Measurements from ENCODE around the gene FAM131B.

The FAM131B gene

DNA sequence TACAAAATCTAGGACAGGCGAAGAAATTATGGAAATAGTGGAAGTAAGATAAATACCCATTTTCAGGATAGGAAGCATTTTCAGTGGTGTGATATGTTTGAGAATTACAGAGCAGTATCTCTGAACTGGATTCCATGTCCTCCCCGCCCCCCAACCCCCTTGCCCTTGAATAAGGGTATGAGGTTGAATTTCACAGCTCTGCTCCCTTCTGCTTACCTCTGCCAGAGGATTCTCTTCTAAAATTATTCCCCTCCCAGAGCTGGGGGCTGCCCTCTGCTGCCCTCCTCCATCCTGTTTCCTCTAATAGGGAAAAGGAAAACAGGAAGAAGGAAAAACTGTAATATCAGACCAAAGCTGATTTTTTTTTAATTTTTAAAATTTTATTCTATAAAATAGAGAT, 53.9 kb downstream of the FAM131B start:
- DNase-seq (ENCODE audit: low read depth in 1 of 2, low spot score in 1 of 2): no peak
- no peaks in the 10 kb centered on the region for H3K27me3 ChIP-seq (ENCODE audit: insufficient read depth, poor library complexity, severe bottlenecking)
- no peak overlapping the region for H3K27ac ChIP-seq (replicated peaks)
- H3K4me3 ChIP-seq (replicated peaks; ENCODE audit: insufficient read depth, low read length): no peak overlapping the region
- TF ChIP-seq GABPA (IDR thresholded peaks at IDR 0.05; ENCODE audit: low read depth): no peak
- no peak for TF ChIP-seq CTCF (IDR thresholded peaks at IDR 0.05; ENCODE audit: insufficient read depth, low read length)
- no peak for TF ChIP-seq REST (IDR thresholded peaks at IDR 0.05; ENCODE audit: insufficient replicate concordance, low read depth)
- TF ChIP-seq SPI1 (IDR thresholded peaks at IDR 0.05; ENCODE audit: borderline replicate concordance, low read depth): no peak
- TF ChIP-seq POLR2AphosphoS5 (IDR thresholded peaks at IDR 0.05; ENCODE audit: low read depth): no peak

DNA sequence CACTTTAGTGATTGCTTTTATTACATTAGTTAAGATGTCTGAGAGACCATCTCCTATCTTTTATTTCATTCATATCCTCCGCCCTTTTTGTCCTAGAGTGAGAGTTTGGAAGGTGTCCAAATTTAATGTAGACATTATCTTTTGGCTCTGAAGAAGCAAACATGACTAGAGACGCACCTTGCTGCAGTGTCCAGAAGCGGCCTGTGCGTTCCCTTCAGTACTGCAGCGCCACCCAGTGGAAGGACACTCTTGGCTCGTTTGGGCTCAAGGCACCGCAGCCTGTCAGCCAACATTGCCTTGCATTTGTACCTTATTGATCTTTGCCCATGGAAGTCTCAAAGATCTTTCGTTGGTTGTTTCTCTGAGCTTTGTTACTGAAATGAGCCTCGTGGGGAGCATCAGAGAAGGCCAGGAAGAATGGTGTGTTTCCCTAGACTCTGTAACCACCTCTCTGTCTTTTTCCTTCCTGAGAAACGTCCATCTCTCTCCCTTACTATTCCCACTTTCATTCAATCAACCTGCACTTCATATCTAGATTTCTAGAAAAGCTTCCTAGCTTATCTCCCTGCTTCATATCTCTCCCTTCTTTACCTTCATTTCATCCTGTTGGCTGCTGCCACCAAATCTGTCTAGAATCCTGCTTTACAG, 57.0 kb downstream of the FAM131B start:
- Histone ChIP-seq H3K27me3 (ENCODE audit: insufficient read depth, poor library complexity, severe bottlenecking) (no peaks in the 10 kb centered on the region), H3K27ac (replicated peaks) (peak overlapping the region; percentile 19; the same call in 1 of the 2 replicates), H3K4me3 (replicated peaks; ENCODE audit: insufficient read depth, low read length) (no peak overlapping the region)
- peak in 1 of 2 experiments; percentile 76 for DNase-seq (ENCODE audit: low read depth in 1 of 2, low spot score in 1 of 2)
- TF ChIP-seq POLR2AphosphoS5 (IDR thresholded peaks at IDR 0.05; ENCODE audit: low read depth) (no peak), SPI1 (IDR thresholded peaks at IDR 0.05; ENCODE audit: borderline replicate concordance, low read depth) (no peak), REST (IDR thresholded peaks at IDR 0.05; ENCODE audit: insufficient replicate concordance, low read depth) (no peak), GABPA (IDR thresholded peaks at IDR 0.05; ENCODE audit: low read depth) (no peak), CTCF (IDR thresholded peaks at IDR 0.05; ENCODE audit: insufficient read depth, low read length) (peak; percentile 79)

DNA sequence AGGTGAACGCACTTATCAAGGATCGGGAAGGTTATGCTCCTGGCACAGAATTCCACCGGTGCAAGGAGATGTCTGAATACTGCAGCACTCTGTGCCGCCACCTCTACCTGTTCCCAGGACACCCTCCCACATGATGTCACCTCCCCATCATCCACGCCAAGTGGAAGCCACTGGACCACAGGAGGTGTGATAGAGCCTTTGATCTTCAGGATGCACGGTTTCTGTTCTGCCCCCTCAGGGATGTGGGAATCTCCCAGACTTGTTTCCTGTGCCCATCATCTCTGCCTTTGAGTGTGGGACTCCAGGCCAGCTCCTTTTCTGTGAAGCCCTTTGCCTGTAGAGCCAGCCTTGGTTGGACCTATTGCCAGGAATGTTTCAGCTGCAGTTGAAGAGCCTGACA, 57.6 kb downstream of the FAM131B start:
- Histone ChIP-seq H3K27me3 (ENCODE audit: insufficient read depth, poor library complexity, severe bottlenecking) (no peaks in the 10 kb centered on the region), H3K4me3 (replicated peaks; ENCODE audit: insufficient read depth, low read length) (no peak overlapping the region), H3K27ac (replicated peaks) (no peak overlapping the region; the same call in 1 of the 2 replicates)
- no peak for DNase-seq (ENCODE audit: low read depth in 1 of 2, low spot score in 1 of 2)
- TF ChIP-seq CTCF (IDR thresholded peaks at IDR 0.05; ENCODE audit: insufficient read depth, low read length) (no peak), GABPA (IDR thresholded peaks at IDR 0.05; ENCODE audit: low read depth) (no peak), SPI1 (IDR thresholded peaks at IDR 0.05; ENCODE audit: borderline replicate concordance, low read depth) (no peak), REST (IDR thresholded peaks at IDR 0.05; ENCODE audit: insufficient replicate concordance, low read depth) (no peak), POLR2AphosphoS5 (IDR thresholded peaks at IDR 0.05; ENCODE audit: low read depth) (no peak)
